ENCODE results near the gene CATSPERZ. TPM values are rescaled to one million over a fixed set of nuclear protein-coding genes. Genes with fewer than 3 reads are reported as not detected.
A peak's percentile ranks its signal among the peaks of the same experiment; 100 is the strongest.

CATSPERZ gene
- total and polyA plus RNA-seq, 2 donors from 2014 or later: not detected

GRCh38 chr11:64264371-64264852, 35.7 kb upstream of the CATSPERZ start:
- intact Hi-C loops (cut with DNase I): no loop called here
- peak in 1 of 5 donors; percentile 69 for DNase-seq
- H3K27ac ChIP-seq (ENCODE audit: low read depth in 2 of 2, low read length in 2 of 2): no peak overlapping the region
- no peak for TF ChIP-seq CTCF (IDR thresholded peaks at IDR 0.05; ENCODE audit: borderline replicate concordance, extremely low read depth, insufficient read depth)
- no peaks in the 10 kb centered on the region for H3K27me3 ChIP-seq (ENCODE audit: control insufficient read depth, insufficient read depth, low read length)
- H3K4me1 ChIP-seq (ENCODE audit: control insufficient read depth in 2 of 3, insufficient read depth in 2 of 3, low read depth in 1 of 3, low read length in 3 of 3): peaks cover 0 to 14% (median 9%) of the 10 kb centered on the region in 3 donors
- no peak overlapping the region for H3K9ac ChIP-seq (ENCODE audit: low read length in 3 of 3)
- H3K9me3 ChIP-seq (ENCODE audit: control insufficient read depth in 2 of 3, insufficient read depth in 1 of 3, low read length in 3 of 3): no peaks in the 10 kb centered on the region
- H3K4me3 ChIP-seq (ENCODE audit: low read length in 3 of 3): no peak overlapping the region
- FAIRE-seq: no peak
- peaks cover 0 to 8% (median 0%) of the 10 kb centered on the region in 3 donors for H3K36me3 ChIP-seq (ENCODE audit: control insufficient read depth in 2 of 3, insufficient read depth in 3 of 3, low read length in 3 of 3)

- FAIRE-seq: no peak
- DNase-seq: peak in 1 of 5 donors; percentile 66
- intact Hi-C loops (cut with DNase I): no loop called here
- Histone ChIP-seq H3K27ac (ENCODE audit: low read depth in 2 of 2, low read length in 2 of 2) (no peak overlapping the region), H3K9ac (ENCODE audit: low read length in 3 of 3) (no peak overlapping the region), H3K4me3 (ENCODE audit: low read length in 3 of 3) (no peak overlapping the region), H3K36me3 (ENCODE audit: control insufficient read depth in 2 of 3, insufficient read depth in 3 of 3, low read length in 3 of 3) (peaks cover 0 to 4% (median 0%) of the 10 kb centered on the region in 3 donors), H3K9me3 (ENCODE audit: control insufficient read depth in 2 of 3, insufficient read depth in 1 of 3, low read length in 3 of 3) (no peaks in the 10 kb centered on the region), H3K27me3 (ENCODE audit: control insufficient read depth, insufficient read depth, low read length) (no peaks in the 10 kb centered on the region), H3K4me1 (ENCODE audit: control insufficient read depth in 2 of 3, insufficient read depth in 2 of 3, low read depth in 1 of 3, low read length in 3 of 3) (peaks cover 0 to 14% (median 9%) of the 10 kb centered on the region in 3 donors)
- no peak for TF ChIP-seq CTCF (IDR thresholded peaks at IDR 0.05; ENCODE audit: borderline replicate concordance, extremely low read depth, insufficient read depth)
Observed at GRCh38 chr11:64265176-64266160, 34.7 kb upstream of the CATSPERZ start.

GRCh38 chr11:64266339-64266738, 33.8 kb upstream of the CATSPERZ start:
- TF ChIP-seq CTCF (IDR thresholded peaks at IDR 0.05; ENCODE audit: borderline replicate concordance, extremely low read depth, insufficient read depth): no peak
- intact Hi-C loops (cut with DNase I): no loop called here
- H3K9me3 ChIP-seq (ENCODE audit: control insufficient read depth in 2 of 3, insufficient read depth in 1 of 3, low read length in 3 of 3): no peaks in the 10 kb centered on the region
- no peaks in the 10 kb centered on the region for H3K27me3 ChIP-seq (ENCODE audit: control insufficient read depth, insufficient read depth, low read length)
- DNase-seq (no peak), FAIRE-seq (no peak)
- H3K4me3 ChIP-seq (ENCODE audit: low read length in 3 of 3): no peak overlapping the region
- no peak overlapping the region for H3K9ac ChIP-seq (ENCODE audit: low read length in 3 of 3)
- H3K4me1 ChIP-seq (ENCODE audit: control insufficient read depth in 2 of 3, insufficient read depth in 2 of 3, low read depth in 1 of 3, low read length in 3 of 3): peaks cover 0 to 14% (median 9%) of the 10 kb centered on the region in 3 donors
- peaks cover 0 to 4% (median 0%) of the 10 kb centered on the region in 3 donors for H3K36me3 ChIP-seq (ENCODE audit: control insufficient read depth in 2 of 3, insufficient read depth in 3 of 3, low read length in 3 of 3)
- no peak overlapping the region for H3K27ac ChIP-seq (ENCODE audit: low read depth in 2 of 2, low read length in 2 of 2)

All from kidney (tissue), 14 donors.